K562 (cell line): ENCODE data around the gene TGFB2.

Experiments used
- NCOA1 ChIP-seq: fragments of 450-650 bp; IDR thresholded peaks from 2 replicates; pipeline ENCODE4 v1.6.1; 2016; ENCODE audit warnings: low read depth
- PRMT5 ChIP-seq: sonication (generic); formaldehyde crosslinking; IDR thresholded peaks from 2 replicates; pipeline ENCODE4 v1.5.0; 2020; ENCODE audit warnings: missing genetic modification reagents
- ZNF174 ChIP-seq: fragments of 250-450 bp; sonication (Bioruptor Pico); IDR thresholded peaks from 2 replicates; pipeline ENCODE4 v1.4.0; 2020; ENCODE audit warnings: mild to moderate bottlenecking
- TF ChIP-seq, protein P1 (sequence below): sonication (generic); formaldehyde crosslinking; IDR thresholded peaks from 2 replicates; pipeline ENCODE4 v1.8.0; 2022; ENCODE audit warnings: mild to moderate bottlenecking, missing genetic modification reagents
- TF ChIP-seq, protein P2 (sequence below), 3 experiments: IDR thresholded peaks in 2 of 3; conservative IDR thresholded peaks in 1 of 3; 2 replicates each; pipeline ENCODE4 v1.5.1; 2011 to 2012; ENCODE audit warnings: low read length in 3 of 3, mild to moderate bottlenecking in 3 of 3, control low read depth in 2 of 3, improper control_type of control experiment in 1 of 3, inconsistent platforms in 1 of 3, low read depth in 1 of 3, mixed read lengths in 1 of 3, moderate library complexity in 1 of 3; ENCODE audit not compliant: insufficient read depth in 2 of 3

DNA sequence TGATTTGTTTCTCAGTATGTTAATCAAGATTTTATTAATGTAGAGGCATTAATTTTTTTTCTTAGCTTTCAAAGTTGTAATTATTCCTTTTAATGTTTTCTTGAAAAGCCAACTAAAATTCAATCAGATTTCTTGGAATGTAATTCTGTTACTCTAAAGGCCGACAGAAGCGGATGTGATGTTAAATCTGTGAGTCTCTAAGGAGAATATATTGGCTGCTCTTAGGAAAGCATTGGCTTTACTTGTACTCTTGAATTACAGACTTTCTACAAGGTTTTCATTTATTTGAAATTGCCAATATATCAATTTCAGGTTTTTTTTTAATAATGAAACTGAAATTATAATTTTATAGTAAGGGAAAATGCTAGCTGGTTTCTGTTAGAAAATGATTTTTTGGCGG lies 30.8 kb upstream of the TGFB2 start:
- TF ChIP-seq, protein P1, sequence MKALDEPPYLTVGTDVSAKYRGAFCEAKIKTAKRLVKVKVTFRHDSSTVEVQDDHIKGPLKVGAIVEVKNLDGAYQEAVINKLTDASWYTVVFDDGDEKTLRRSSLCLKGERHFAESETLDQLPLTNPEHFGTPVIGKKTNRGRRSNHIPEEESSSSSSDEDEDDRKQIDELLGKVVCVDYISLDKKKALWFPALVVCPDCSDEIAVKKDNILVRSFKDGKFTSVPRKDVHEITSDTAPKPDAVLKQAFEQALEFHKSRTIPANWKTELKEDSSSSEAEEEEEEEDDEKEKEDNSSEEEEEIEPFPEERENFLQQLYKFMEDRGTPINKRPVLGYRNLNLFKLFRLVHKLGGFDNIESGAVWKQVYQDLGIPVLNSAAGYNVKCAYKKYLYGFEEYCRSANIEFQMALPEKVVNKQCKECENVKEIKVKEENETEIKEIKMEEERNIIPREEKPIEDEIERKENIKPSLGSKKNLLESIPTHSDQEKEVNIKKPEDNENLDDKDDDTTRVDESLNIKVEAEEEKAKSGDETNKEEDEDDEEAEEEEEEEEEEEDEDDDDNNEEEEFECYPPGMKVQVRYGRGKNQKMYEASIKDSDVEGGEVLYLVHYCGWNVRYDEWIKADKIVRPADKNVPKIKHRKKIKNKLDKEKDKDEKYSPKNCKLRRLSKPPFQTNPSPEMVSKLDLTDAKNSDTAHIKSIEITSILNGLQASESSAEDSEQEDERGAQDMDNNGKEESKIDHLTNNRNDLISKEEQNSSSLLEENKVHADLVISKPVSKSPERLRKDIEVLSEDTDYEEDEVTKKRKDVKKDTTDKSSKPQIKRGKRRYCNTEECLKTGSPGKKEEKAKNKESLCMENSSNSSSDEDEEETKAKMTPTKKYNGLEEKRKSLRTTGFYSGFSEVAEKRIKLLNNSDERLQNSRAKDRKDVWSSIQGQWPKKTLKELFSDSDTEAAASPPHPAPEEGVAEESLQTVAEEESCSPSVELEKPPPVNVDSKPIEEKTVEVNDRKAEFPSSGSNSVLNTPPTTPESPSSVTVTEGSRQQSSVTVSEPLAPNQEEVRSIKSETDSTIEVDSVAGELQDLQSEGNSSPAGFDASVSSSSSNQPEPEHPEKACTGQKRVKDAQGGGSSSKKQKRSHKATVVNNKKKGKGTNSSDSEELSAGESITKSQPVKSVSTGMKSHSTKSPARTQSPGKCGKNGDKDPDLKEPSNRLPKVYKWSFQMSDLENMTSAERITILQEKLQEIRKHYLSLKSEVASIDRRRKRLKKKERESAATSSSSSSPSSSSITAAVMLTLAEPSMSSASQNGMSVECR (CRISPR knock-in tag) = no peak
- TF ChIP-seq, protein P2, sequence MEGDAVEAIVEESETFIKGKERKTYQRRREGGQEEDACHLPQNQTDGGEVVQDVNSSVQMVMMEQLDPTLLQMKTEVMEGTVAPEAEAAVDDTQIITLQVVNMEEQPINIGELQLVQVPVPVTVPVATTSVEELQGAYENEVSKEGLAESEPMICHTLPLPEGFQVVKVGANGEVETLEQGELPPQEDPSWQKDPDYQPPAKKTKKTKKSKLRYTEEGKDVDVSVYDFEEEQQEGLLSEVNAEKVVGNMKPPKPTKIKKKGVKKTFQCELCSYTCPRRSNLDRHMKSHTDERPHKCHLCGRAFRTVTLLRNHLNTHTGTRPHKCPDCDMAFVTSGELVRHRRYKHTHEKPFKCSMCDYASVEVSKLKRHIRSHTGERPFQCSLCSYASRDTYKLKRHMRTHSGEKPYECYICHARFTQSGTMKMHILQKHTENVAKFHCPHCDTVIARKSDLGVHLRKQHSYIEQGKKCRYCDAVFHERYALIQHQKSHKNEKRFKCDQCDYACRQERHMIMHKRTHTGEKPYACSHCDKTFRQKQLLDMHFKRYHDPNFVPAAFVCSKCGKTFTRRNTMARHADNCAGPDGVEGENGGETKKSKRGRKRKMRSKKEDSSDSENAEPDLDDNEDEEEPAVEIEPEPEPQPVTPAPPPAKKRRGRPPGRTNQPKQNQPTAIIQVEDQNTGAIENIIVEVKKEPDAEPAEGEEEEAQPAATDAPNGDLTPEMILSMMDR (IDR thresholded peaks at IDR 0.05 in 2 of 3, conservative IDR thresholded peaks at IDR 0.05 in 1 of 3; ENCODE audit: insufficient read depth in 2 of 3, low read depth in 1 of 3, low read length in 3 of 3) = no peak
- TF ChIP-seq NCOA1 = no peak
- TF ChIP-seq ZNF174 (CRISPR knock-in tag) = no peak
- TF ChIP-seq PRMT5 (CRISPR knock-in tag) = no peak
